Keratinocyte (primary cell): ENCODE results near the gene HERC4. TPM values are rescaled to one million over a fixed set of nuclear protein-coding genes. Genes with fewer than 3 reads are reported as not detected.

Experiments
- DNase-seq: peaks from one replicate; pipeline ENCODE4 v3.0.0-alpha.2; 2011; ENCODE audit warnings: low read depth, missing footprints, low spot score
- FAIRE-seq: peaks from 2 replicates; lab custom pipeline; 2011; peaks lifted over from hg19 to GRCh38; lab: Jason Lieb, UNC
- H2AFZ ChIP-seq: 2 replicates; pipeline ENCODE4 v1.6.0; 2012; ENCODE audit warnings: low read length, control low read depth, inconsistent platforms; ENCODE audit not compliant: control insufficient read depth
- H3K27ac ChIP-seq: 2 replicates; pipeline ENCODE4 v1.5.1; 2011; ENCODE audit warnings: low read length; ENCODE audit not compliant: control insufficient read depth, insufficient read depth
- H3K27me3 ChIP-seq: 3 replicates; pipeline ENCODE4 v1.6.0; 2011; ENCODE audit warnings: low read length; ENCODE audit not compliant: control insufficient read depth, insufficient read depth; ENCODE audit errors: extremely low read depth
- H3K36me3 ChIP-seq, 2 experiments: 2 replicates in 1 of 2; 3 replicates in 1 of 2; pipeline ENCODE4 v1.5.1; 2011; ENCODE audit warnings: low read length in 2 of 2, mild to moderate bottlenecking in 1 of 2; ENCODE audit not compliant: control insufficient read depth in 2 of 2, insufficient read depth in 2 of 2; ENCODE audit errors: extremely low read depth in 1 of 2
- H3K4me1 ChIP-seq: 3 replicates; pipeline ENCODE4 v1.5.1; 2011; ENCODE audit warnings: low read length; ENCODE audit not compliant: control insufficient read depth, insufficient read depth; ENCODE audit errors: extremely low read depth
- H3K4me2 ChIP-seq: 3 replicates; pipeline ENCODE4 v1.6.0; 2011; ENCODE audit warnings: low read depth, low read length; ENCODE audit not compliant: control insufficient read depth, insufficient read depth; ENCODE audit errors: extremely low read depth
- H3K4me3 ChIP-seq, 3 experiments: fragments of 200-600 bp in 1 of 3; sonication (generic) in 1 of 3; 2 replicates in 2 of 3; 3 replicates in 1 of 3; pipeline ENCODE4 v1.5.1; 2011 to 2016; ENCODE audit warnings: low read length in 3 of 3, mild to moderate bottlenecking in 3 of 3, control low read depth in 2 of 3, inconsistent platforms in 1 of 3, low read depth in 1 of 3, mixed read lengths in 1 of 3, mixed run types in 1 of 3, moderate library complexity in 1 of 3; ENCODE audit not compliant: control insufficient read depth in 2 of 3, insufficient read depth in 2 of 3; ENCODE audit errors: extremely low read depth in 1 of 3
- H3K79me2 ChIP-seq: 2 replicates; pipeline ENCODE4 v1.6.0; 2012; ENCODE audit warnings: low read length; ENCODE audit not compliant: control insufficient read depth, insufficient read depth
- H3K9ac ChIP-seq: 3 replicates; pipeline ENCODE4 v1.6.0; 2011; ENCODE audit warnings: low read length; ENCODE audit not compliant: control insufficient read depth, insufficient read depth; ENCODE audit errors: extremely low read depth
- H3K9me1 ChIP-seq: 3 replicates; pipeline ENCODE4 v1.6.0; 2011; ENCODE audit warnings: low read length; ENCODE audit not compliant: control insufficient read depth, insufficient read depth; ENCODE audit errors: extremely low read depth
- H3K9me3 ChIP-seq: 2 replicates; pipeline ENCODE4 v1.5.1; 2012; ENCODE audit warnings: low read depth, low read length; ENCODE audit not compliant: control insufficient read depth
- H4K20me1 ChIP-seq: 3 replicates; pipeline ENCODE4 v1.6.0; 2011; ENCODE audit warnings: low read length; ENCODE audit not compliant: control insufficient read depth, insufficient read depth; ENCODE audit errors: extremely low read depth
- CTCF ChIP-seq, 3 experiments: IDR thresholded peaks in 1 of 3; conservative IDR thresholded peaks in 1 of 3; optimal IDR thresholded peaks in 1 of 3; 2 replicates in 2 of 3; 3 replicates in 1 of 3; pipeline versions ENCODE3 to v1.5.1; 2011; ENCODE audit warnings: low read length in 3 of 3, mild to moderate bottlenecking in 3 of 3, moderate library complexity in 2 of 3, control low read depth in 1 of 3, inconsistent platforms in 1 of 3; ENCODE audit not compliant: insufficient read depth in 2 of 3; ENCODE audit errors: extremely low read depth in 1 of 3
- EZH2 ChIP-seq: IDR thresholded peaks from one replicate; pipeline ENCODE4 v1.6.1; 2012; ENCODE audit warnings: inconsistent platforms, mild to moderate bottlenecking, low read length, moderate library complexity
- dilution Hi-C: fragments of 300-500 bp; cut with MboI; formaldehyde crosslinking; loops from one replicate; pipeline ENCODE4 v1.7.0; 2020; ENCODE audit warnings: low sequenced_read_pairs; ENCODE audit not compliant: extremely low pct_ligation_motif_present
- polyA plus RNA-seq, 5 experiments: library from polyadenylated mRNA; depleted of rRNA in 3 of 5; stranded (reverse) in 3 of 5; stranded (forward) in 1 of 5; unstranded in 1 of 5; fragments of >200 nt; gene quantifications; 1 replicate in 1 of 5; 2 replicates in 3 of 5; 3 replicates in 1 of 5; pipeline versions ENCODE4 v1.2.1 to v1.2.3, GENCODE V29; 2011 to 2012; ENCODE audit warnings: missing spikeins in 2 of 5, low read depth in 1 of 5, low replicate concordance in 1 of 5

Gene HERC4
- polyA plus RNA-seq, 1 donor (not counting 4 experiments of a cell fraction or from before 2014, with no cell fraction given): 42.9 TPM

GRCh38 chr10:68095153-68095552 is 20.1 kb upstream of the HERC4 start:
- Histone ChIP-seq H3K27me3 (no peaks in the 10 kb centered on the region), H3K79me2 (no peaks in the 10 kb centered on the region), H3K27ac (peak overlapping the region; percentile 88), H3K4me3 (peak overlapping the region in 1 of 3 experiments; percentile 4), H3K4me2 (peak overlapping the region; percentile 44), H3K9me3 (no peaks in the 10 kb centered on the region), H2AFZ (no peak overlapping the region), H3K36me3 (no peaks in the 10 kb centered on the region), H3K9me1 (no peaks in the 10 kb centered on the region), H3K9ac (peak overlapping the region; percentile 43), H3K4me1 (peaks cover 49% of the 10 kb centered on the region), H4K20me1 (no peaks in the 10 kb centered on the region)
- dilution Hi-C loops: no loop called here
- DNase-seq (no peak), FAIRE-seq (peak; percentile 83)
- TF ChIP-seq EZH2 (no peak), CTCF (optimal IDR thresholded peaks at IDR 0.05 in 1 of 3, IDR thresholded peaks at IDR 0.05 in 1 of 3, conservative IDR thresholded peaks at IDR 0.05 in 1 of 3; ENCODE audit: extremely low read depth in 1 of 3, insufficient read depth in 2 of 3, low read length in 3 of 3) (no peak)

- no peaks in the 10 kb centered on the region for H3K9me3 ChIP-seq
- no peaks in the 10 kb centered on the region for H3K36me3 ChIP-seq
- no peaks in the 10 kb centered on the region for H4K20me1 ChIP-seq
- no peaks in the 10 kb centered on the region for H3K9me1 ChIP-seq
- no peak overlapping the region for H3K27ac ChIP-seq
- no peak overlapping the region for H3K9ac ChIP-seq
- no peak overlapping the region for H3K4me2 ChIP-seq
- no peak overlapping the region for H3K4me3 ChIP-seq
- no peaks in the 10 kb centered on the region for H3K79me2 ChIP-seq
- TF ChIP-seq EZH2 (no peak), CTCF (optimal IDR thresholded peaks at IDR 0.05 in 1 of 3, IDR thresholded peaks at IDR 0.05 in 1 of 3, conservative IDR thresholded peaks at IDR 0.05 in 1 of 3; ENCODE audit: extremely low read depth in 1 of 3, insufficient read depth in 2 of 3, low read length in 3 of 3) (no peak)
- H3K4me1 ChIP-seq: peaks cover 44% of the 10 kb centered on the region
- no peak overlapping the region for H2AFZ ChIP-seq
- DNase-seq (no peak), FAIRE-seq (no peak)
- H3K27me3 ChIP-seq: no peaks in the 10 kb centered on the region
- dilution Hi-C loops: no loop called here
Measured at GRCh38 chr10:68092512-68092911, 17.4 kb upstream of the HERC4 start.
